ENCODE results near the gene FOXK1. TPM values are rescaled to one million over a fixed set of nuclear protein-coding genes. Genes with fewer than 3 reads are reported as not detected.

Gene FOXK1
- total and polyA plus RNA-seq, 2 of the 13 experiments (the other 11 are each of a cell fraction or from before 2014, with no cell fraction given) = 4.6 to 8.8 TPM

- 0 out of 2 replicates have a peak, but pooled peaks have one; percentile 28 for TF ChIP-seq RCOR2 (CRISPR knock-in tag; IDR thresholded peaks at IDR 0.05)
- TF ChIP-seq SOX5 (CRISPR knock-in tag; IDR thresholded peaks at IDR 0.05; ENCODE audit: borderline replicate concordance) = peak; percentile 16; the same call in 1 of the 2 replicates
- no peak for TF ChIP-seq MEF2D (CRISPR knock-in tag; IDR thresholded peaks at IDR 0.05)
- no peak for TF ChIP-seq MEIS1 (CRISPR knock-in tag; IDR thresholded peaks at IDR 0.05; ENCODE audit: borderline replicate concordance)
- TF ChIP-seq SMAD1 (CRISPR knock-in tag; IDR thresholded peaks at IDR 0.05; ENCODE audit: borderline replicate concordance, low read depth) = no peak
- no peak for TF ChIP-seq POLR2AphosphoS5 (IDR thresholded peaks at IDR 0.05; ENCODE audit: low read depth, low read length)
- peak; percentile 68; the same call in 1 of the 2 replicates for TF ChIP-seq FOXO1 (CRISPR knock-in tag; IDR thresholded peaks at IDR 0.05)
- TF ChIP-seq ZNF816 (CRISPR knock-in tag; IDR thresholded peaks at IDR 0.05; ENCODE audit: borderline replicate concordance) = no peak
- TF ChIP-seq SOX13 (IDR thresholded peaks at IDR 0.05) = no peak
- TF ChIP-seq SOX13 (CRISPR knock-in tag; conservative IDR thresholded peaks at IDR 0.05 in 1 of 2, IDR thresholded peaks at IDR 0.05 in 1 of 2) = peak in 1 of 2 experiments; percentile 55; a peak in 1 of 4 replicates
- no peak for TF ChIP-seq ATF7-NPFF (CRISPR knock-in tag; IDR thresholded peaks at IDR 0.05; ENCODE audit: low read depth)
- TF ChIP-seq FOSL1 (CRISPR knock-in tag; IDR thresholded peaks at IDR 0.05; ENCODE audit: borderline replicate concordance) = peak; percentile 37; the same call in 1 of the 2 replicates
- TF ChIP-seq ZNF572 (CRISPR knock-in tag; IDR thresholded peaks at IDR 0.05) = no peak
- no peak for TF ChIP-seq ZNF18 (CRISPR knock-in tag; IDR thresholded peaks at IDR 0.05; ENCODE audit: insufficient replicate concordance)
- TF ChIP-seq, protein P1, sequence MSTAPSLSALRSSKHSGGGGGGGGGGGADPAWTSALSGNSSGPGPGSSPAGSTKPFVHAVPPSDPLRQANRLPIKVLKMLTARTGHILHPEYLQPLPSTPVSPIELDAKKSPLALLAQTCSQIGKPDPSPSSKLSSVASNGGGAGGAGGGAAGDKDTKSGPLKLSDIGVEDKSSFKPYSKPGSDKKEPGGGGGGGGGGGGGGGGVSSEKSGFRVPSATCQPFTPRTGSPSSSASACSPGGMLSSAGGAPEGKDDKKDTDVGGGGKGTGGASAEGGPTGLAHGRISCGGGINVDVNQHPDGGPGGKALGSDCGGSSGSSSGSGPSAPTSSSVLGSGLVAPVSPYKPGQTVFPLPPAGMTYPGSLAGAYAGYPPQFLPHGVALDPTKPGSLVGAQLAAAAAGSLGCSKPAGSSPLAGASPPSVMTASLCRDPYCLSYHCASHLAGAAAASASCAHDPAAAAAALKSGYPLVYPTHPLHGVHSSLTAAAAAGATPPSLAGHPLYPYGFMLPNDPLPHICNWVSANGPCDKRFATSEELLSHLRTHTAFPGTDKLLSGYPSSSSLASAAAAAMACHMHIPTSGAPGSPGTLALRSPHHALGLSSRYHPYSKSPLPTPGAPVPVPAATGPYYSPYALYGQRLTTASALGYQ (CRISPR knock-in tag; IDR thresholded peaks at IDR 0.05) = no peak
- TF ChIP-seq, protein P2, sequence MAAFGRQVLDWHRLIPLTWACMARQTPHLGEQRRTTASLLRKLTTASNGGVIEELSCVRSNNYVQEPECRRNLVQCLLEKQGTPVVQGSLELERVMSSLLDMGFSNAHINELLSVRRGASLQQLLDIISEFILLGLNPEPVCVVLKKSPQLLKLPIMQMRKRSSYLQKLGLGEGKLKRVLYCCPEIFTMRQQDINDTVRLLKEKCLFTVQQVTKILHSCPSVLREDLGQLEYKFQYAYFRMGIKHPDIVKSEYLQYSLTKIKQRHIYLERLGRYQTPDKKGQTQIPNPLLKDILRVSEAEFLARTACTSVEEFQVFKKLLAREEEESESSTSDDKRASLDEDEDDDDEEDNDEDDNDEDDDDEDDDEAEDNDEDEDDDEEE (CRISPR knock-in tag; IDR thresholded peaks at IDR 0.05) = no peak
- TF ChIP-seq, protein P3, sequence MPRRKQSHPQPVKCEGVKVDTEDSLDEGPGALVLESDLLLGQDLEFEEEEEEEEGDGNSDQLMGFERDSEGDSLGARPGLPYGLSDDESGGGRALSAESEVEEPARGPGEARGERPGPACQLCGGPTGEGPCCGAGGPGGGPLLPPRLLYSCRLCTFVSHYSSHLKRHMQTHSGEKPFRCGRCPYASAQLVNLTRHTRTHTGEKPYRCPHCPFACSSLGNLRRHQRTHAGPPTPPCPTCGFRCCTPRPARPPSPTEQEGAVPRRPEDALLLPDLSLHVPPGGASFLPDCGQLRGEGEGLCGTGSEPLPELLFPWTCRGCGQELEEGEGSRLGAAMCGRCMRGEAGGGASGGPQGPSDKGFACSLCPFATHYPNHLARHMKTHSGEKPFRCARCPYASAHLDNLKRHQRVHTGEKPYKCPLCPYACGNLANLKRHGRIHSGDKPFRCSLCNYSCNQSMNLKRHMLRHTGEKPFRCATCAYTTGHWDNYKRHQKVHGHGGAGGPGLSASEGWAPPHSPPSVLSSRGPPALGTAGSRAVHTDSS (CRISPR knock-in tag; conservative IDR thresholded peaks at IDR 0.05) = no peak
- no peak for TF ChIP-seq ZNF264 (CRISPR knock-in tag; IDR thresholded peaks at IDR 0.05)
- TF ChIP-seq ZNF510 (CRISPR knock-in tag; IDR thresholded peaks at IDR 0.05; ENCODE audit: low read depth) = no peak
- TF ChIP-seq ZNF234 (CRISPR knock-in tag; conservative IDR thresholded peaks at IDR 0.05) = no peak
- TF ChIP-seq, protein P4, sequence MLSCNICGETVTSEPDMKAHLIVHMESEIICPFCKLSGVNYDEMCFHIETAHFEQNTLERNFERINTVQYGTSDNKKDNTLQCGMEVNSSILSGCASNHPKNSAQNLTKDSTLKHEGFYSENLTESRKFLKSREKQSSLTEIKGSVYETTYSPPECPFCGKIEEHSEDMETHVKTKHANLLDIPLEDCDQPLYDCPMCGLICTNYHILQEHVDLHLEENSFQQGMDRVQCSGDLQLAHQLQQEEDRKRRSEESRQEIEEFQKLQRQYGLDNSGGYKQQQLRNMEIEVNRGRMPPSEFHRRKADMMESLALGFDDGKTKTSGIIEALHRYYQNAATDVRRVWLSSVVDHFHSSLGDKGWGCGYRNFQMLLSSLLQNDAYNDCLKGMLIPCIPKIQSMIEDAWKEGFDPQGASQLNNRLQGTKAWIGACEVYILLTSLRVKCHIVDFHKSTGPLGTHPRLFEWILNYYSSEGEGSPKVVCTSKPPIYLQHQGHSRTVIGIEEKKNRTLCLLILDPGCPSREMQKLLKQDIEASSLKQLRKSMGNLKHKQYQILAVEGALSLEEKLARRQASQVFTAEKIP (CRISPR knock-in tag; IDR thresholded peaks at IDR 0.05; ENCODE audit: borderline replicate concordance) = no peak
Observed at GRCh38 chr7:4712281-4713182, 30.4 kb downstream of the FOXK1 start (continued).

Measured in HepG2 (cell line).